GF-D8 (cell line): ENCODE data around the gene GUCD1.

Experiments used
- DNase-seq: peaks from one replicate; lab custom pipeline; 2025; lab: John Stamatoyannopoulos, UW

Gene GUCD1

DNA sequence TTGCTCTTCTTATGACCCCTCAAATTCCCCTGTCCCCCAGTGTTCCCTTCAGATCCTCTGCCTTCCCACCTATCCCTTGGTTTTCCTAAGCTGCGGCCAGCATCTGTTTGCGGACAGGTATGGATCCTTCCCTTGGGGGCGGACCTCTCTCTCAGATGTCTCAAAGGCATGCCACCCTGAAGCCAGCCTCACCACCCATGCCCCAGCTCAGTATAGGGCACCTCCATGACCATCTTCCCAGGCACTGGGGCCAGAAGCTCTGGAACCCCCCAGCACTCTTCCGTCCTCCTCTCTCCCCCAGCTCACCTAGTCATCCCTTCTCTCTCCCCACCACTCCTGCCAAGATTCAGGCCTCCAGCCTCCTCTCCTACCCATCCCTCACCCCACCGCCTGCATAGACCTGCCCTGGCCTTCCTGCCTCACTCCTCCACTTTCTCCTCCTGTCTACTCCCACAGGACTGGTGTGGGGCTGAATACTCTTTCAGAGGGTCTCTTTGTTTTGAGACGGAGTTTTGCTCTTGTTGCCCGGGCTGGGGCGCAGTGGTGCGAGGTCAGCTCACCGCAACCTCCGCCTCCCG lies 35.7 kb upstream of the GUCD1 start:
- no peak for DNase-seq

DNA sequence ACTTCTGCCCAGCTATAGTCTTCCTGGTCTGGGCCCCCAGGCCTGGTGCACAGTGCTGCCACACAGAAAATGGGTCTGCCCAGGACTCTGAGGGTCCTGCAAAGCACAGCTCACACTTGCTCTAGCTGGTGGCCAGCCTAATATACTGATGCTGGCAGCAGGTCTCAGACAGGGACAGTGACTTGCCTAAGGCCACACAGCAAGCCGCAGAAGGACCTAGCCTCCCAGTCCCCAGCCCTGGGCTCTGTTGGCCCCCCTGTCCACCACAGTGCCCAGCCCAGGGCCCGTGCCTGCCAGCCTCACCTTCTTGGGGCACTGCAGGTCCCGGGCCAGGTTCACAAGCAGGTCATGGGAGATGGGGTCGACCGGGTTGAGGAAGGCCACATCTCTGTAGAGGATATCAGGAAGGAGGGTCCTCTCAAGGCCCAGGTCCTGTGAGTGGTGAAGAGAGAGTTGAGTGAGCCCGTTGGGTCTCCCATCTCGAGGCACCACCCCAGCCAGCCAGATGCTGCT lies 34.6 kb upstream of the GUCD1 start:
- DNase-seq = no peak

DNA sequence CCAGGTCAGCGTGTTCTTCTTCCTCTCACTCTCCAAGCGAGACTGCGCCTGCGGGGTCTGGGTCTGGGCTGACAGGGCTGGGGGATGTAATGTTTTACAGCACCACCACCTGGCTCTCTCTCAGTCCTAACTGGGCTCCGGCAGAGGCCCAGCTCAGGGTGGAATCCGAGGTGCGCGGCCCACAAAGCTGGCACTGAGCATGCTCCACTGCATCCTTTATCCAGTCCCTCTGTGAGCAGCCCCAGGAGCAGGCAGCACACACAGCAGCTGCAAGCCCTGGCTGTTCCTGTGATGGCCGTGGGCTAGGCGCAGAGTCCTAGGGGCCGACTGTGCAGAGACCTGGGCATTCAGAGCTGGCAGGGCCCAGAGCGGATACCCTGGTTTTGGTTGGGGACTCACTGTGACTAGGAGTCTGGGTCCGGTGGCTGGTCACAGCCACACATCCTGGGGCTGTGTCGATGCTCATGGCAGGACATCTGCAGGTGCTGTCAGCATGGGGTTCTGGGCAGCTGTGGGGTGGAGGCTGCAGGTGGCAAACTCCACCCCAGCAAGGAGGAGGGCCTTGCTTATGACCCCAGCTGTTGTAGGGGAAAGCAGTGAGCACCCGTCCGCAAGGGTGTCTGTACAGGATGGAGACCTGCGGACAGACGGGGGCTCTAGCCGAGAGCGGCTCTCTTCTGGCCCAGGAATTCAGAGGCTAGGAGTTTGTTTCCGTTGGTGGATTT lies 34.0 kb upstream of the GUCD1 start:
- DNase-seq = no peak

DNA sequence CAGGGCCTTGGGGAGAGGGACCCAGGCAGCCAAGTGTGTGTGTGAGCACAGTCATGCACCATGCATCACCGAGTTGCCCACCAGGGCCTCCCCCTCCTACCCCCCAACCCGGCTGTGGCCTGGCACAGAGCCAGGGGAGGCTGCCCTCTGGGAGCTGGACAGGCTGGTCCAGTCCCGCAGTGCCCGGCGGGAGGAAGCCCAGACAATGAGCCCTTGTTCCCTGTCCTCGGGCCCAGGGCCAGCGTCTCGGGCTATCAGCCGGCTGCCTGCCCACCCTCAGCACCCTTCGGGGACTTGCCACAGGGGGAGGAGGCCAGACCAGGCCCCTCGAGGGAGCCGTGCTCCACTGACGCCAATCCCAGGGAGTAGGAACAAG lies 33.4 kb upstream of the GUCD1 start:
- no peak for DNase-seq

DNA sequence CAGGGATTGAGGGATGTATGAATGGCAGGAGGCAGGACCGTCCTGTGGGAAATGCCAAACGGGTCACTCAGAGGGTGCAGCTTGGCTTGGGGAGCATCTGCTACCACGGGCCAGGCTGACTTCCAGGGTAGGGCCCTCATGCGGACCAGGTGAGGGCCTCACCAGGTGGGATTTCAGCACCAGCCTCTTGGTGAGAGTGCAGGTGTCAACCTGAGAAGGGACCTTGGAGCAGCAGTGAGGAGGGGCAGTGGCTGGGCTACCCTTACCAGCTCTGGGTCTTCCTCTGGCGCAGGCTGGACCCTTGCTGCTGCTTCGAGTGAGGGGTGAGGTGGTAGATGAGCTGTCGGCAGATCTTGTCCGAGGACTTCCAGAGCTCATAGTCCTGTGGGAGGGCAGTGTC lies 33.0 kb upstream of the GUCD1 start:
- DNase-seq = no peak

DNA sequence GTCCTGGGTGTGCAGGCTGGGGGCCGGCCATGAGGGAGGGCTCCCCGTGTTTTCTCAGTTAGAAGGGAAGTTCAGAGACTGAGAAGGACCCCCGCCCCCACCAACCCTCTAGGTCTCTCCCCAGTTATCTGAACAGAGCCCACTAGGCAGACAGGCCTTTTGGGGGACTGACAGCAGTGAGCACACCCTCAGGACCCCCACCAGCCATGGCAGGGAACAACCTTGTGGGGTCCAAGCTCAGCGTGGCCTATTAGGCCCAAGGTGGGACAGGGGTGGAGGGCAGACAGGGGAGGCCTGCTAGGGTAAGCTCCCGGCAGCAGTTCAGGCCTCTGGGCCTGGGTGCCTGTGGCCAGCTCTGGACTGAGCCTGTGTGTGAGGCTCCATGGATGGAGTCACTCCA lies 32.3 kb upstream of the GUCD1 start:
- no peak for DNase-seq

DNA sequence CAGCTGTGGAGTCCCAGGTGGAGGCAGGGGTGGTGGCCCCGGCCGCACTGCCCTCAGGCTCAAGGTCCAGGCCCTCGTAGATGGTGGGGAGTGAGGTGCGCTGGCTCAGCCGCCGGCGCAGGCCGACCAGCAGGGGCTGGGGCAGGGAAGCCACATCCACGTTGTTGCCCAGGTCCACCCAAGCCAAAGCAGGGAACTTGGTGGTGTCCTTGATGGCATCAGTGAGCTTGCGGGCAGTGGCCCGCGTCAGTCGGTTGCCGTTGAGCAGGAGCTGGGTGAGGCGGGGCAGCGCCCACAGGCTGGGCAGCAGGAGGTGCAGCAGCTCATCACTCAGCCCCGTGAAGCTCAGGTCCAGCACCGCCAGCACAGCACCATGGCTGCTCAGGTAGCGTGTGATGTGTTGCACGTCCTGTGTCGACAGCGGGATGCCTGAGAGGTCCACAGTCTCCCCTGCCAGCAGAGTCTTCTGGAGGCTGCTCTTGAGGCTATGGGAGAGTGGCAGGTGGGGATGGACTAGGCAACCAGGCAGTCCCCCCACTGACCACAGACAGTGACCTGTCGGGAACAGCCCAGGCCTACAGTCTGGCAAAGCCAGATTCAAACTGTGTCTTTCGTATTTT lies 31.1 kb upstream of the GUCD1 start:
- no peak for DNase-seq

DNA sequence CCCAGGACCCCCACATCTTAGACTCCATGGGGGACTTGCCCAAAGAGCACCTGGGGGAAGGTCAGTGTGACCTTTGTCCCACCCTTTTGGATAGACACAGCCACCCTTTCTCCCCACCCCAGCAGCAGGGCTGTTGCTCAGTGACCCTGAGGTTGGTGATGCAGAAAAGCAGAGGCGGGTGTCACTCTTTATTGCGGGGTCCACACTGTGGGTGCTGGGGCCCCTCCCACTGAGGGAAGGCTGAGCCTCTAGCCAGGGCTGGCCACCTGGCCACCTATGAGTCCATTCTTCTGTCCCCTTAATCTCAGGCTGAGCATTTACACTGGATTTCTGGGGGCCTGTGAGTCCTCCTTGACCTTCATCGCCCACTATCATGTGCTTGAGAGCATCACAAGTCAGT lies 30.5 kb upstream of the GUCD1 start:
- DNase-seq = no peak

DNA sequence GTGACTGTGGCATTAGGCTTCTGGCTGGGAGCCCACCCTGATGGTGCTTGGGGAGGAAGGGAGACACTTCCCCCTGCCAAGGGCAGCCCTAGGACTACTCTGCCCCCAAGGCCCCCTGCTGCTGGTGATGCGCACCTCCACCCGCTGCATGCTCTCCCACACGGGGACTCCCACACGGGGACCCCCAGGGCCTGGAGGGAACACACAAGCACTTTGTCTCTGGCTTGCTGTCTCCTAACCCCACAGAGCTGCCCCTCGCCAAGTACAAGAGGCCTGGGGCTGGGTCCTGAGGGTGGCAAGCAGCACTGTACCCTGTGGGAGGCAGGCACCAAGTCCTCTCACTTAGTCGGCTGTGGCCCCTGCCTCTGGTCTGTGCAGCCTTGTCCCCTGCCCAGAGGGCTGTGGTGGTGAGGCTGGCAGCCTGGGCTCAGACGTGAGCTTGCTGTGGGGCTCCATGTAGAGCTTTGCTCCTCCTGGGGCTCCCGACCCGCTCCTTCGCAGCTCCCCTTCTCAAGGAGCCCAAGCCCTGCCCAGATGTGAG lies 30.0 kb upstream of the GUCD1 start:
- no peak for DNase-seq

DNA sequence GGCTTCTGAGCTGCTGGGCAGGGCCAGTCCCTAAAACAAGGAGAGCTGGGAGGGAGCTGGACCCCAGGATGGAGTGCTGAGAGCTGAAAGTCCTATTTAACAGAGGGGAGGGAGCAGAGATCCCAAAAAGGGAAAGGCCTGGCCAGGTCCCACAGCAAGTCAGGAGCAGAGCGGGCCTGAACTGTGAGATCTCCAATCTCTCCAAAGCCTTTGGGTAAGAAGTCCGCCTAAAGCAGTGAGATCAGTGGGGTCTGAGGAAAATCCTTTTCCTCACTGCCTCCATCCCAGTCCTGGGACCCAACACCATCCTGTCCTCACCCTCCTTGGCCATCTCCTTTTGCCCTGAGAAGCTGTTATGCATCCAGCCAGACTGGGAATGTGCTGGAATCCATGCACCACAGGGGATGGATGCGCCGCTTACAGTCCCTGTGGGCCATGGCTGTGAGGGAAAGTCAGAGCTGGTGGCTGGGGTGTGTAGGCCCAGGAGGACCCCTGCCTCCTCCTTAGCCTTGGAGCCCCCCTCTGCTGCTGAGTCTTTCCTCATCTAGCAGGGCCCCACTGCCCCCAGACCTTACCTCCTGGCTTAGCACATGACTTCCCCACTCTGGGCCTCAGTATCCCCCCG lies 29.3 kb upstream of the GUCD1 start:
- no peak for DNase-seq

DNA sequence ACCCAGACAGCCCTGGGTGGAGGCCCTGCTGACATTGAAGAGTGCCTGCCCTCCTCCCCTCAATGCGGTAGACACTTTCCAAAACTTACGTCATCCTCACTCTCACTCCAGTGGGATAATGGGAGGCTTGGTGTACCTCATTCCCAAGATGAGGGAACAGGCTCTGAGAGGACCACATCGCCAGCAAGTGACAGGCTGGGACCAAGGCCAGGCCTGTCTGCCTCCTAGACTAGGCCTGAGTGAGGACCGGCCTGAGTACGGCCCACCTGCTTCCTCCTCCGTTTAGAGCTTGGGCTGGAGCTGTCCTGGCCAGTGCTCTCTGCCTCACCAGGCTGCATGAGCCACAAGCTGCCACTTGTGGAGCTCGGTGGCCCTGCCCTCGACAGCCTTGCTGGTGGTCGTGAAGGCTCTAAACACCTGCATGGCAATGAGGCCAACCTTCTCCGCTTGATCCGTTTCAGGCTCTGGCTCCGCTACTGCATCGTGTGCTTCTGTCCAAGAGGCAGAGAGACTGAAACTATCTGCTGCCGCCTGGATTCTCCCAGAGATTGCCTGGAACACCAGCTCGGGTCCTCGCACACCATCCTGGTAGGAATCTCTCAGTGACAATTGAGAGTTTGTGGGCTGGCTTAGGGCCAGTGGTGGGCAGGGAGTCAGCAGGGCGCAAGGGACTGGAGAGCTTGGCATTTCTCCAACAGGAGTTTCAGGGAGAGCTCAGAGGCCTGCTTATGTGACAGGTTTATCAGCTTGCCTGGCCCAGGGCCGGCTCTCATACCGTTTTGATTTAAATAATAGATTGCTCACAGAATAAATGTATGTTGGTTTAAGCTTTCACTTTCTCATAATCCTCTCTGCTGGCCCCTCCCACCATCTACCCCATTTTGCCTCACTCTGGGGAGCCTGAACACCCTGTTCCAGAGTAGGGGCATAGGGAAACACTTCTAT lies 28.6 kb upstream of the GUCD1 start:
- DNase-seq = no peak

DNA sequence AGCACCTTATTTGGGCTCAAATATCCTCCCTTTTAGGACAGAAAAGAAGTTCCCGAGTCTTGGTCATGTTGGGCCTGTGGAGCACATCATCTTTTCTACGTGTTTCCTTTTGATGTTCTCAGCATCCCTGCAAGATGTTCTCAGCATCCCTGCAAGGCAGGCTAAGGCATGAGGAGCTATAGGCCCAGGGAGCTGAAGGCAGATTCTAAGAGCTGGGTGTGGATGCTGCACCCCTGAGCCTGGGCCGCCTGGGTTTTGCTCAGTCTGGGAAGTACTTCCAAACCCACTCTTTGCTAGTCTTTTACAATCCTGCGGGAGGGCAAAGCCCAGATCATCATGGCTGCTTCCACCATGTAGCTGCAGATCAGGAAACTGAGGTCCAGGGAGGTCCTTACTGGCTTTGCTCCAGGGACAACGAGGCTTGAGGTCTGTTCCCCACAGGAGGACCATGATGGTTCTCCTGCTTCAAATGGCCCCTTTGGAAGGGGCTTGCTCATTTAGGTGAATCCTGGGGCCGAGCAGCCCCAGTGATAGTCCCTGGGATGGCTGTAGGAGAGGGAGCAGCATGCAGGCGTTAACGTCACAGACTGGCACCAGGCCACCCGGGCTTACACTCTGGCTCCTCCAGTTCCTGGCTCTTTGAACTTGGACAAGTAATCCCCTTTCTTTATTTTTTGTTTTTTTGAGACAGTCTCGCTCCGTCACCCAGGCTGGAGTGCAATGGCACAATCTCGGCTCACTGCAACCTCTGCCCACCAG lies 27.3 kb upstream of the GUCD1 start:
- no peak for DNase-seq

DNA sequence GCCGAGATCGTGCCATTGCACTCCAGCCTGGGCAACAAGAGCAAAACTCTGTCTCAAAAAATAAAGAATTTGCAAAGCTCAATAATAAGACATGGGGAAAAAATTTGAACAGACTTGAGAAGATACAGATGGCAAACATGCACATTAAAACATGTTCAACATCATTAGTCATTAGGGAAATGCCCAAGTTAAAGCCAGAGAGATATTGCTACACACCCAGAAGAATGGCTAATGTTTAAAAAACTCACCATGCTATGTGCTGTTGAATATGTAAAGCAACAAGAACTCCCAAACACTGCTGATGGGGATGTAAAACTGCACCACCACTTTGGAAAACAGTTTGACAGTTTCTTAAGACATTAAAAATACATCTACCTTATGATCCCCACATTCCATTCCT lies 25.3 kb upstream of the GUCD1 start:
- no peak for DNase-seq

DNA sequence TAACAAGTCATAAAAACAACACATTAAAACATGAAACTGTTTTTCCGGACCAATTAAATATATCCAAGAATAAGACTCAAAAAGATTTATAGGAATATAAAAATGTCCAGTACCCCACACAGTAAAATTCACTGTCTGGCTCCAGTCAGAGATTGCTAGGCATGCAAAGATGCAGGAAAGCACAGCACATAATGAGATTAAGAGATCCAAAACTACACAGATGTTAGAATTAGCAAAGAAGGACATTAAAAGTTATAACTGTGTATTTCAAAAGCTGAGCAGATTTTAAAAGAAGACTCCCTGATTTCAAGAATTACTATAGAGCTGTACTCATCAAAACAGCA lies 24.3 kb upstream of the GUCD1 start:
- no peak for DNase-seq

DNA sequence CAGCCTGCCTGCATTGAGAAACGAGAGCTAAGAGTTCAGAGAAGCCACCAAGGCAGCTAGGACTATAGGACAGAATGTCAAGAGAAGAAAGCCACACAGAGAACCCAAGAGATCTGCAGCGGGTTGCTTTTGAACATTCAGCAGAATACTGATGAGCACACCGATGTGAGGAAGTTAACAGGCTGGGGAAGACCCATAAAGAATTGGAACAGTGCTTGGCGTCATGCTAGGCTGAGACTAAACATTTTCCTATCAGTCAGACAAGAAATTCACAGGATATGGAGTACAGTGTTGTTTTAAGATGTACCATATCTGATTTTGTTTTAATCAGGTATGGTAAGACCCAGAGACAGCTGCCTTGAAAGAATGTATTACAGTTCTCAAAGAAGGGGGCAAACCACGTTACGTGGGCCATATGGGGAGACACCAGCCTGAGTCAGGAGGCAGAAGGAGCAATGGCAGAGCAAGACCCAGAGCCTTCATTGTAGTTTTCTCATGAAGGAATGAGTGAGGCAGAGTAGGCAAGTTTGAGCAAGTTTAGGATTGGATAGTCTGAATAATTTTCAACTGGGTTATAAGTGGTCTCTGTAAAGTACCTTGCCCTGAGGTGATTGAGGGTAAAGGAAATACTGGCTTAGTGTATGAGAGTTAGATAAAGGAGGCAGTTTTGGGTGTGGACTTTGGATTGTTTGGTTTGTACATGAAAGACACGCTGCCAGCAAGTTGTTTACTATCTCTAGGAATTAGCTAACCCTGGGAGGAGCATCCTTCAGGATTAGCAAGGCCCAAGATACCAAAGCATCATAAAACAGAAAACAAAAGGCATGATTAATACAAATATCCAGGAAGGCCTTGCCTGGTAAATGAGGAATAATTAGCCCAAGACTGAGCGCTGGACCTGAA lies 23.7 kb upstream of the GUCD1 start:
- DNase-seq = no peak

DNA sequence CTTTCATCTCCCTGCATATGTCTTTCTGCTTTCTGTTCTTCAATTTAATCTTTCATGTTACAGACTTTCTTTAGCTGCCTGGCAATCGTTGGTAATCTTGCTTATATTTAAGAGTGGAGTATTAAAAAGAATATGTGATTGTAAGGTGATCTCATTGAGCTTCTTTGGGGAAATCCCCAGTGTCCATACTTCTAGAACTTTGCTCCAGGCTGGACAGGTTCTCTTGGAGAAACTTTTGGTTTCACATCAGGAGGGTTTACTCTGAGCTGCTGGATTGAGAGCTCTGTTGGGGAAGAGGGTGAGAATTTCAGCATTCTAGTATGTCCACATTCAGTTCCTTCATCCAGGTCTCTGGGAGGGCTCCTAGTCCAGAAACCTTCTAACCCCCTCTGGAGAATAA lies 21.8 kb upstream of the GUCD1 start:
- DNase-seq = no peak

DNA sequence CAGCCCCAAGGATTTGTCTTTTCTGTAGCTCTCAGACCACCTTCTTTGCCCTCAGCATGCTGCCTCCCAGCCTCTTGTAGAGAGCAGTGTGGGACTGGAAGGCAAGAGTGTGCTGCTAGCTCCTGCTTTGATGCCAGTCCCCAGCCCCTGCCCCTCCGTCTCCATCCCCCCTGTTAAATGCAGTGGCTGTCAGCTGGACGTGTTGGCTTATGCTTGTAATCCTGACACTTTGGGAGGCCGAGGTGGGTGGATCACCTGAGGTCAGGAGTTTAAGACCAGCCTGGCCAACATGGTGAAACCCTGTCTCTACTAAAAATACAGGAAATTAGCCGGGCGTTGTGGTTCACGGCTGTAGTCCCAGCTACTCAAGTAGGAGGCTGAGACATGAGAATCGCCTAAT lies 16.3 kb upstream of the GUCD1 start:
- DNase-seq = no peak

DNA sequence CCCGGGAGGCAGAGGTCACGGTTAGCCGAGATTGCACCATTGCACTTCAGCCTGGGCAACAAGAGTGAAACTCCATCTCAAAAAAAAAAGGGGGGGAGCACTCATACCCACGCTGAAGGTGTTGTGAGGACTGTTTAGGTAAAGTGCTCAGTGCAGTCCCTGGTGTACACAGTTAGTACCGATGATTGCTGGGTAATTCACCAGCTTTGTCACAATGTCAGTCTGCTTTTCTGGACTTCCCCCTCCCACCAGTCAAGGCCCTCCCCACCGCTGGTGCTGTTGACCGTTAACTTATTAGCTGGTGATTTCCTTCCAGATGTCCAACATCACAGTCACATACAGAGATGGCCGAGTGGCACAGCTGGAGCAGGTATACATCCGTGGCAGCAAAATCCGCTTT lies 12.7 kb upstream of the GUCD1 start:
- DNase-seq = no peak

DNA sequence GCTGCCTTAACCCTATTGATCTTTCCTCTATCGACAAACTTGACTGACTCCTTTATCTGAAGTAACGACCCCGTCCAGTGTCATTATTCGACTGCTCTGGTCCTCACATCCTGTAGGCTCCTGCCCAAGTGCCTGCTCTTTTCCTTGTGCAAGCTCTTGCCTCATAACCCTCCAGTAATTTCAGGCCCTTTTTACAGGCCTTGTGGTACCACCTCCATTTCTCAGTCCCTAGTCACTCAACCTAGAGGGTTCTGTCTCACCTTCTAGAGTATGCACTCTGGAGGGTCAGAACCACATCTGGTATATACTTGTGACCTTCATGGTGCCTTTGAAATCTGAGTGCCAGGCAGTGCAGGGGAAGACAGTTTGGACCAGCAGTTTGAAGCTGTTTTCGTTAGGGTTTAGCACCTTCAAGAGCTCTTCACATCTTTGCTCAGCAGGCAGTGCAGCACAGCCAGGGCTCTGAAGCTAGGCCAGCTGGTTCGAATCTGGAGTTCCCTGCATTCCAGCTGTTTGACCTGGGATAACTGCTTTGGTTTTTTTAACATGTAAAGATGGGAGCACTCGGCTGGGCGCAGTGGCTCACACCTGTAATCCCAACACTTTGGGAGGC lies 12.1 kb upstream of the GUCD1 start:
- DNase-seq = no peak

DNA sequence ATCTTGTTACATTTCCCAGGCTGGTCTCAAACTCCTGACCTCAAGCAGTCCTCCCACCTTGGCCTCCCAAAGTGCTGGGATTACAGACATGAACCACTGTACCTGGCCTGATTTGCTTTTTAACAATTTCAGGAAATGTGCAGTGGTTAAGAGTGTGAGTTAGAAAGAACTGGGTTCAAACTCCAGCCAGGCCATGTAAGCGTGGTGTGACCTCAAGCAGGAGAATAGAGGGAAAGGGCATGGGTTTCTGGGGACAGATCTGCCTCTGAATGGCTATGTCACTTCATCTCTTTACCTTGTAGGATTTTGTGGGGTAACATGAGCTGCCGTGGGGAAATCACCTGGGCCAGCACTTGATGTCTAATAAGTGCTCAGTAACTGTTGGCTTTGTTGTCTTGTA lies 10.1 kb upstream of the GUCD1 start:
- DNase-seq = no peak
